ENCODE measurements around the gene FAM170B. TPM values are rescaled to one million over a fixed set of nuclear protein-coding genes. Genes with fewer than 3 reads are reported as not detected.

FAM170B gene
- total RNA-seq, 1 experiment from 2014 or later = not detected

DNA sequence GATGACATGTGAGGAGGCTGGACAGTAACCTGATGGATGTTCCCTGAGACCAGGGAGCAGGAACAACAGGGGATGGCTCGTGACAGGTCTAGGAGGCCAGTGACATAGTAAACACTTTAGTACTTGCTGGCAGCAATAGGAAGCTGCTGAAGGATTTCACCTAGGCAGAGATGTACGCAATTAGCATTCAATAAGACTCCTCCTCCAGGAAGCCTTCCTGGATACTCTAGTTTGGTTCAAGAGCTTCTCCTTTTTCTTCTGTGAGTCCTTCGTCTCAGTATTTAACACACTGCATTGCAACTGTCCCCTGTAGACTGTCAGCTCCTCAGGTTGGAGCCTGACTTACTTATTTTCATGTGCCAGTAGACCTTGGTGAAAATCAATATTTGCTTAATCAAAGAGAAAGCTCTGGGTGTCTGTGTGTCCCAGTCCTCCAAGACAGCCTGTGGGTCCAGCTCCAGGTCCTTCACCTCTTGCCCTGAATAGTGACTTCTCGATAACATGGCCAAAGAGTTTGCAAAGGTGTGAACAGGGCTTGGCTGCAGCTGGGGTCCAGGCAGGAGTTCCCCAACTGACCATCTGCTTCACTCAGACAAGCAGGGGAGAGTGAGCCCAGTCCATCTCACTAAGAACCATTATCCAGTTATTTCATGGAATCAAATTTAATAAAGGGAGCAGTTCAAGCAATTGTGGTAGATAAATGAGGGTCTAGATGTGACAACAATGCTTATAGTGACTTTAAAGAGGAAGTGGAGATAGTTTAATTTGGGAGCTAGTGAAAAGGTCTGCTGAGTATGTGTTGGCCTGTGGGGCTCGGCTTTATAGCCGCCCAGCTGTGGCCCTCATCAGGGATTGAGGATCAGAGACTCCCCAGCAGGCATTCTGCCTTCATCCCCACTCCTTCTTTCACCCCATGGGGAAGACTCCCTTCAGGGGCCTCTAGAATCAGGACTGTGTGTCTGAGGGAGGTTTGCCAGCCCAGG lies 45.0 kb upstream of the FAM170B start:
- BruUV-seq (replicated peaks) = no TSS peak
- in situ Hi-C loops (cut with HindIII; ENCODE audit: low pct_unique_long_range_greater_than_20kb, low sequenced_read_pairs) = no loop called here
- Histone ChIP-seq H3K27me3 (ENCODE audit: control insufficient read depth, insufficient read depth, low read length) (peaks cover 7% of the 10 kb centered on the region; the same call in 1 of the 2 replicates), H3K4me3 (ENCODE audit: low read depth in 2 of 2, low read length in 2 of 2) (no peak overlapping the region), H3K4me1 (ENCODE audit: control insufficient read depth, insufficient read depth, low read length) (no peaks in the 10 kb centered on the region), H3K36me3 (ENCODE audit: control insufficient read depth, insufficient read depth, low read length) (no peaks in the 10 kb centered on the region), H3K9me3 (ENCODE audit: control insufficient read depth, insufficient read depth, low read depth, low read length) (no peaks in the 10 kb centered on the region), H3K27ac (ENCODE audit: low read length) (no peak overlapping the region)
- DNase-seq (ENCODE audit: low read depth, low spot score) (no peak), ATAC-seq (no peak)
- intact Hi-C loops (cut with micrococcal nuclease; ENCODE audit: unreplicated experiment) = no loop called here
- POLR2A ChIA-PET = interaction anchor here (0.6 kb wide), 1 partner anchor 11 kb away, joined by 3 read pairs; no protein-coding TSS in a partner anchor
- CTCF ChIA-PET = interaction anchor here (0.5 kb wide), 1 partner anchor 505 kb away, joined by 3 read pairs; no protein-coding TSS in a partner anchor
- TF ChIP-seq SIN3A (IDR thresholded peaks at IDR 0.05; ENCODE audit: borderline replicate concordance, insufficient read depth, low read depth, low read length) (no peak), TCF7L2 (IDR thresholded peaks at IDR 0.05; ENCODE audit: low read depth, low read length) (no peak), POLR2AphosphoS5 (IDR thresholded peaks at IDR 0.05; ENCODE audit: low read depth, low read length) (no peak)
- TF ChIP-seq, protein P1, sequence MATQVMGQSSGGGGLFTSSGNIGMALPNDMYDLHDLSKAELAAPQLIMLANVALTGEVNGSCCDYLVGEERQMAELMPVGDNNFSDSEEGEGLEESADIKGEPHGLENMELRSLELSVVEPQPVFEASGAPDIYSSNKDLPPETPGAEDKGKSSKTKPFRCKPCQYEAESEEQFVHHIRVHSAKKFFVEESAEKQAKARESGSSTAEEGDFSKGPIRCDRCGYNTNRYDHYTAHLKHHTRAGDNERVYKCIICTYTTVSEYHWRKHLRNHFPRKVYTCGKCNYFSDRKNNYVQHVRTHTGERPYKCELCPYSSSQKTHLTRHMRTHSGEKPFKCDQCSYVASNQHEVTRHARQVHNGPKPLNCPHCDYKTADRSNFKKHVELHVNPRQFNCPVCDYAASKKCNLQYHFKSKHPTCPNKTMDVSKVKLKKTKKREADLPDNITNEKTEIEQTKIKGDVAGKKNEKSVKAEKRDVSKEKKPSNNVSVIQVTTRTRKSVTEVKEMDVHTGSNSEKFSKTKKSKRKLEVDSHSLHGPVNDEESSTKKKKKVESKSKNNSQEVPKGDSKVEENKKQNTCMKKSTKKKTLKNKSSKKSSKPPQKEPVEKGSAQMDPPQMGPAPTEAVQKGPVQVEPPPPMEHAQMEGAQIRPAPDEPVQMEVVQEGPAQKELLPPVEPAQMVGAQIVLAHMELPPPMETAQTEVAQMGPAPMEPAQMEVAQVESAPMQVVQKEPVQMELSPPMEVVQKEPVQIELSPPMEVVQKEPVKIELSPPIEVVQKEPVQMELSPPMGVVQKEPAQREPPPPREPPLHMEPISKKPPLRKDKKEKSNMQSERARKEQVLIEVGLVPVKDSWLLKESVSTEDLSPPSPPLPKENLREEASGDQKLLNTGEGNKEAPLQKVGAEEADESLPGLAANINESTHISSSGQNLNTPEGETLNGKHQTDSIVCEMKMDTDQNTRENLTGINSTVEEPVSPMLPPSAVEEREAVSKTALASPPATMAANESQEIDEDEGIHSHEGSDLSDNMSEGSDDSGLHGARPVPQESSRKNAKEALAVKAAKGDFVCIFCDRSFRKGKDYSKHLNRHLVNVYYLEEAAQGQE (IDR thresholded peaks at IDR 0.05; ENCODE audit: insufficient read depth in 1 of 2, low read depth in 2 of 2, low read length in 1 of 2) = no peak
- TF ChIP-seq, protein P2, sequence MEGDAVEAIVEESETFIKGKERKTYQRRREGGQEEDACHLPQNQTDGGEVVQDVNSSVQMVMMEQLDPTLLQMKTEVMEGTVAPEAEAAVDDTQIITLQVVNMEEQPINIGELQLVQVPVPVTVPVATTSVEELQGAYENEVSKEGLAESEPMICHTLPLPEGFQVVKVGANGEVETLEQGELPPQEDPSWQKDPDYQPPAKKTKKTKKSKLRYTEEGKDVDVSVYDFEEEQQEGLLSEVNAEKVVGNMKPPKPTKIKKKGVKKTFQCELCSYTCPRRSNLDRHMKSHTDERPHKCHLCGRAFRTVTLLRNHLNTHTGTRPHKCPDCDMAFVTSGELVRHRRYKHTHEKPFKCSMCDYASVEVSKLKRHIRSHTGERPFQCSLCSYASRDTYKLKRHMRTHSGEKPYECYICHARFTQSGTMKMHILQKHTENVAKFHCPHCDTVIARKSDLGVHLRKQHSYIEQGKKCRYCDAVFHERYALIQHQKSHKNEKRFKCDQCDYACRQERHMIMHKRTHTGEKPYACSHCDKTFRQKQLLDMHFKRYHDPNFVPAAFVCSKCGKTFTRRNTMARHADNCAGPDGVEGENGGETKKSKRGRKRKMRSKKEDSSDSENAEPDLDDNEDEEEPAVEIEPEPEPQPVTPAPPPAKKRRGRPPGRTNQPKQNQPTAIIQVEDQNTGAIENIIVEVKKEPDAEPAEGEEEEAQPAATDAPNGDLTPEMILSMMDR (IDR thresholded peaks at IDR 0.05) = no peak

DNA sequence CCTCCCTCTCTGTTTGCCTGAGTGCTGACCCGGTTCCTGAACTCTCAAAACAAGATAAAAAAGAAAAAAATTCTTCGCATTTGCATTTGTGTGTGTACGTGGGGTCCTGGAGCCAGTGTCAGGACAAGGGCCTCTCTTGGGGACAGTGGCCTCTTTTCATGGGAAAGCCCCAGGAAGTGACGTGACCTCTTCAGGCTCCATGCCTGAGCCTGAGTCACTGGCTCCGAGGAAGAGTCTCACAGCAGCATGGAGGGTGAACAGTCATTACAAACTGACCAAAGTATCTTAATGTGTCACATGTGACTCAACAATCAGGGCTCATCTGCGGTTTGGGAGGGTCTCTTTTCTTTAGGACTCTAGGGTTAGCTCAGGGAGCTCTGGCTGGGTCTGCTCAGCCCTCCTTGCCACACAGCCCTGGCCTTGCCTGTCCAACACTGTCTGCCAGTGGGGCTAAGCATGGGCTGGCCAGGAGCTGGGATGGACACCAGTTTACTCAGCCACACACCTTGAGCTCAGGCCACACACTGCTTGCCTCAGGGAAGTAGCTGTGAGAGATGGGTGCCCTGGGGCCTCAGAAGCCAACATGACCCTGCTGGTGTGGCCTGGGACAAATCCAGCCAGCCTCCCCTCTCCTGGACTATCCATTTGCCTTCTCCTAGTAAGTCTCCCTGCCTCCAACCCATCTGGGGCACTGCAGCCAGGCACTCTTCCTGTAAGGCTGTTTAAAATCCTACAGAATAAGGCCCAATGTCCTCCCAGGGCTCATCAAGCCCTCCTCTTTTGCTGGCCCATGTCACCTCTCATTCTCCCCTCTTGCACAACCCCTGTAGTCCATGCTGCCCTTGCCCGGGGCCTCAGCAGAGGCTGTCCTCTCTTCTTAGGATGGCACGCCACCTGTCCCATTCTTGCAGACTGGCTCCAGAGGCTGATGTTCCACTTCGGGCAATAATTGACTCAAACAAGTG lies 43.9 kb upstream of the FAM170B start:
- ATAC-seq = peak; percentile 79

More for the DNA sequence above, 43.9 kb upstream of the FAM170B start:
- Histone ChIP-seq H3K27ac (ENCODE audit: low read length) (no peak overlapping the region), H3K9me3 (ENCODE audit: control insufficient read depth, insufficient read depth, low read depth, low read length) (no peaks in the 10 kb centered on the region), H3K27me3 (ENCODE audit: control insufficient read depth, insufficient read depth, low read length) (peaks cover 7% of the 10 kb centered on the region; the same call in 1 of the 2 replicates), H3K4me3 (ENCODE audit: low read depth in 2 of 2, low read length in 2 of 2) (no peak overlapping the region), H3K4me1 (ENCODE audit: control insufficient read depth, insufficient read depth, low read length) (no peaks in the 10 kb centered on the region), H3K36me3 (ENCODE audit: control insufficient read depth, insufficient read depth, low read length) (no peaks in the 10 kb centered on the region)
- intact Hi-C loops (cut with micrococcal nuclease; ENCODE audit: unreplicated experiment) (no loop called here), in situ Hi-C loops (cut with HindIII; ENCODE audit: low pct_unique_long_range_greater_than_20kb, low sequenced_read_pairs) (no loop called here)
- CTCF ChIA-PET = no interaction called here
- BruUV-seq (replicated peaks) = no TSS peak
- TF ChIP-seq POLR2AphosphoS5 (IDR thresholded peaks at IDR 0.05; ENCODE audit: low read depth, low read length) (no peak), SIN3A (IDR thresholded peaks at IDR 0.05; ENCODE audit: borderline replicate concordance, insufficient read depth, low read depth, low read length) (no peak), TCF7L2 (IDR thresholded peaks at IDR 0.05; ENCODE audit: low read depth, low read length) (no peak)
- TF ChIP-seq, protein P1 (IDR thresholded peaks at IDR 0.05; ENCODE audit: insufficient read depth in 1 of 2, low read depth in 2 of 2, low read length in 1 of 2) = no peak
- TF ChIP-seq, protein P2 (IDR thresholded peaks at IDR 0.05) = no peak
- POLR2A ChIA-PET = interaction anchor here (0.6 kb wide), 1 partner anchor 9 kb away, joined by 3 read pairs; no protein-coding TSS in a partner anchor
- DNase-seq (ENCODE audit: low read depth, low spot score) = peak; percentile 2
